Osteoblast (primary cell): ENCODE data around the gene C2orf68. TPM values are rescaled to one million over a fixed set of nuclear protein-coding genes. Genes with fewer than 3 reads are reported as not detected.

ENCODE experiments used
- DNase-seq: peaks from one replicate; pipeline ENCODE4 v3.0.0; 2011; ENCODE audit warnings: low spot score, mixed read lengths; ENCODE audit not compliant: insufficient read length; ENCODE audit errors: missing footprints
- H2AFZ ChIP-seq: 2 replicates; pipeline ENCODE4 v1.6.0; 2011; ENCODE audit warnings: mild to moderate bottlenecking, low read length
- H3K27ac ChIP-seq: 2 replicates; pipeline ENCODE4 v1.5.1; 2011; ENCODE audit warnings: mild to moderate bottlenecking, low read depth, low read length, moderate library complexity
- H3K27me3 ChIP-seq: 2 replicates; pipeline ENCODE4 v1.6.0; 2012; ENCODE audit warnings: mild to moderate bottlenecking, control low read depth, inconsistent platforms, low read length, moderate library complexity; ENCODE audit not compliant: insufficient read depth
- H3K36me3 ChIP-seq: 2 replicates; pipeline ENCODE4 v1.5.1; 2011; ENCODE audit warnings: mild to moderate bottlenecking, low read length, control low read depth, moderate library complexity; ENCODE audit not compliant: insufficient read depth
- H3K4me1 ChIP-seq: 2 replicates; pipeline ENCODE4 v1.5.1; 2011; ENCODE audit warnings: mild to moderate bottlenecking, low read length, control low read depth, moderate library complexity; ENCODE audit not compliant: insufficient read depth
- H3K4me2 ChIP-seq: 2 replicates; pipeline ENCODE4 v1.6.0; 2011; ENCODE audit warnings: mild to moderate bottlenecking, low read length; ENCODE audit not compliant: insufficient read depth
- H3K4me3 ChIP-seq: fragments of 200-600 bp; sonication (generic); 3 replicates; pipeline ENCODE4 v1.5.1; 2012; ENCODE audit warnings: mild to moderate bottlenecking, low read length, inconsistent platforms; ENCODE audit not compliant: insufficient read depth
- H3K79me2 ChIP-seq: 2 replicates; pipeline ENCODE4 v1.6.0; 2012; ENCODE audit warnings: mild to moderate bottlenecking, low read length, control low read depth, inconsistent platforms; ENCODE audit not compliant: insufficient read depth
- H3K9me3 ChIP-seq: 2 replicates; pipeline ENCODE4 v1.5.1; 2011; ENCODE audit warnings: low read depth, low read length, control low read depth
- H4K20me1 ChIP-seq: 2 replicates; pipeline ENCODE4 v1.6.0; 2012; ENCODE audit warnings: mild to moderate bottlenecking, low read length, control low read depth; ENCODE audit not compliant: insufficient read depth
- total RNA-seq: library from RNA; depleted of rRNA; stranded (reverse); fragments of >200 nt; gene quantifications from 2 replicates; pipeline ENCODE4 v1.2.3, GENCODE V29; 2012
- TF ChIP-seq, protein P1 (sequence below): IDR thresholded peaks from 2 replicates; pipeline ENCODE4 v1.5.1; 2011; ENCODE audit warnings: mild to moderate bottlenecking, low read depth, low read length, moderate library complexity; ENCODE audit errors: extremely low read depth

Gene C2orf68
- total RNA-seq, 1 donor: 23.9 TPM

DNA sequence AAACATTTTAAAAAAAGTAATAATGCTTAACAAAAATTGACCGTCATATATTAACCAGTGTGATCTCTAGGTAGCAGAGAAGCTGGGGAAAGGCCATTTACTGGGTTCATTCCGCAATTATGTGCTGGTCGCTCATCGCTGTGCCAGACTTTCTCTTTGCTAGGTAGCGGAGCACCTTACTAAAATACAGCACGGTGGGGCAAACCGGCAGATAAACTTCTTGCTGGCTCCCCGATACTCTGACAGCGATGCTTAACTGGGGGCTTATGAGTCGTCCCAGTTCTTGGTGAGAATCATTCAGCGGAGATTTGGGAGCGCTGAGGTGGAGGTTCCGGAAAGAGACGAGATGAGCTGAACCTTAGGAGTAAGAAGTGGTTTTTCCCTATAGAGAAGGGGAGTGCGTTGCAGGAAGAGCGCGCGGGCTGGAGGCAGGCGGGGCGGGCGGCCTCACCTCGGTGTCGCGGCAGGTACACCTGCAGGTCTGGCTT lies 605 bp downstream of the C2orf68 start:
- H3K27ac ChIP-seq: peak overlapping the region; percentile 84
- H3K4me2 ChIP-seq: peak overlapping the region; percentile 98
- H3K9me3 ChIP-seq: no peaks in the 10 kb centered on the region
- peak; percentile 65 for DNase-seq
- H4K20me1 ChIP-seq: peaks cover 6% of the 10 kb centered on the region
- TF ChIP-seq, protein P1, sequence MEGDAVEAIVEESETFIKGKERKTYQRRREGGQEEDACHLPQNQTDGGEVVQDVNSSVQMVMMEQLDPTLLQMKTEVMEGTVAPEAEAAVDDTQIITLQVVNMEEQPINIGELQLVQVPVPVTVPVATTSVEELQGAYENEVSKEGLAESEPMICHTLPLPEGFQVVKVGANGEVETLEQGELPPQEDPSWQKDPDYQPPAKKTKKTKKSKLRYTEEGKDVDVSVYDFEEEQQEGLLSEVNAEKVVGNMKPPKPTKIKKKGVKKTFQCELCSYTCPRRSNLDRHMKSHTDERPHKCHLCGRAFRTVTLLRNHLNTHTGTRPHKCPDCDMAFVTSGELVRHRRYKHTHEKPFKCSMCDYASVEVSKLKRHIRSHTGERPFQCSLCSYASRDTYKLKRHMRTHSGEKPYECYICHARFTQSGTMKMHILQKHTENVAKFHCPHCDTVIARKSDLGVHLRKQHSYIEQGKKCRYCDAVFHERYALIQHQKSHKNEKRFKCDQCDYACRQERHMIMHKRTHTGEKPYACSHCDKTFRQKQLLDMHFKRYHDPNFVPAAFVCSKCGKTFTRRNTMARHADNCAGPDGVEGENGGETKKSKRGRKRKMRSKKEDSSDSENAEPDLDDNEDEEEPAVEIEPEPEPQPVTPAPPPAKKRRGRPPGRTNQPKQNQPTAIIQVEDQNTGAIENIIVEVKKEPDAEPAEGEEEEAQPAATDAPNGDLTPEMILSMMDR: no peak
- H3K36me3 ChIP-seq: peaks cover 29% of the 10 kb centered on the region
- peaks cover 46% of the 10 kb centered on the region for H3K79me2 ChIP-seq
- H3K4me3 ChIP-seq: peak overlapping the region; percentile 96
- H3K27me3 ChIP-seq: no peaks in the 10 kb centered on the region
- peak overlapping the region; percentile 93 for H2AFZ ChIP-seq
- H3K4me1 ChIP-seq: peaks cover 19% of the 10 kb centered on the region

DNA sequence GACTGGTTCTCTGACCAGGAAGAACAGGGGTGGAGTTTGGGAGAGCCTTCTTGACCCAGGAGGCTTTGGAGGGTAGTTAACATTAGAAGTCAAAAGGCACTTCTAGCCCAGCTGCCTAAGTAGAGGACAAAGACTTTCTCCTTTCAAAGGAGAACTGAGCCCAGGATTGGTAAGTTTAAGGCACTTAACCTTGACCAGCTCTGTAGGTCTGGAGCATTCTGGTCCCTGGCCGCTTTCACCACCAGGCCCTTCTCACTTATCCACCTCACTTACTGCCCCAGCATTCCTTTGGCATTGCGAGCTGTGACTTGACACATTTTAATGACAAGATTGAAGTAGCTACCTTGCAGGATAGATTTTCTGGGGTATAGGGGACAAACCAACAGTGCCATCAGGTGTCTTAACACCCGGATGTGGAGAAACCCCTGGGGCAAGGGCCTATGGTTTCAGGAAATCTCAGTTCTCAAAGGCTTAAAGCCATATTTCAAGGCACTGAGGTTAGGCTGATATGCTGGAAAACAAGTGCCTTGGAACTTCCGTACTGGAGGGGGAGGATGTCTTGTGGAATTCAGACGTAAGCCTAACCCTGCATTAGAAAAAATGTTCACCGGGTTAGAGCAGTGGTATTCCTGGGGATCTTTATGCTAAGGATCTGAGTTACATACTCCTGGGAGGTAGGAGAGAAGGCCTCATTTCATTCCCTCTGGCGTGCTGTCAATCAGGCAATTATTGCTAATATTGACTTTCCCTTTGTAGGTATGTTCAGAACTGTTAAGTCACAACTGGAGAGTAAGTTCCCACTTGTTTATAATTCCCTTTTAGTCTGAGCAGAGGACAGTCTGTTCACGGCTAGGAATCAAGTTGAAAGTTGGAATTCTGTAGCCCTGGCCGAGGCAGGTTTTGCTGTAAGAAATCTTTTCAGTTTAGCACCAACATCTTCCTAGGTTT lies 4.3 kb downstream of the C2orf68 start:
- Histone ChIP-seq H4K20me1 (peaks cover 6% of the 10 kb centered on the region), H3K9me3 (no peaks in the 10 kb centered on the region), H3K4me1 (peaks cover 43% of the 10 kb centered on the region), H3K79me2 (peaks cover 54% of the 10 kb centered on the region), H3K4me2 (no peak overlapping the region), H2AFZ (no peak overlapping the region), H3K27ac (peak overlapping the region; percentile 80), H3K4me3 (no peak overlapping the region), H3K27me3 (no peaks in the 10 kb centered on the region), H3K36me3 (peaks cover 29% of the 10 kb centered on the region)
- peak; percentile 57 for DNase-seq
- TF ChIP-seq, protein P1: no peak

DNA sequence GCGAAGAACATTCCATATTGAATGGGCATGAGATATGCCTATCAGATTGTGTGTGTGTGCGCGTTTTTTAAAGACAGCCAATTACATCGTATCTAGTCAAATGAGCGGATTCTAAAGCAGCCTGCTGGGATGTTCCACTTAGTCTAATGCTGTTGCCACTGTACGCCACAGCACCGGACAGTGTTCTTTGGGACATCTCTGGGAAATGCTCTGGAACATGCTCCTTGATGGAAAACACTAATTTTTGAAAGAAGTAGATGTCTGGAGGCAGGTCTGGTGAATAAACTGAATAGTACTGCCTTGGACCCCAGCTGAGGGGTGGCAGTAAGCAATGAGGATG lies 5.8 kb downstream of the C2orf68 start:
- Histone ChIP-seq H3K9me3 (no peaks in the 10 kb centered on the region), H3K79me2 (peaks cover 53% of the 10 kb centered on the region), H3K36me3 (peaks cover 29% of the 10 kb centered on the region), H3K4me1 (peaks cover 47% of the 10 kb centered on the region), H4K20me1 (peaks cover 8% of the 10 kb centered on the region), H3K4me2 (peak overlapping the region; percentile 73), H2AFZ (no peak overlapping the region), H3K27me3 (no peaks in the 10 kb centered on the region), H3K27ac (peak overlapping the region; percentile 80), H3K4me3 (peak overlapping the region; percentile 12)
- TF ChIP-seq, protein P1: no peak
- no peak for DNase-seq
